Measurements from ENCODE around the gene LSM3.
A peak's percentile ranks its signal among the peaks of the same experiment; 100 is the strongest.

Gene LSM3

GRCh38 chr3:14156201-14156600 lies 22.4 kb upstream of the LSM3 start:
- no peak overlapping the region for H3K4me3 ChIP-seq (ENCODE audit: severe bottlenecking)
- no peak for ATAC-seq (ENCODE audit: low read depth)
- H3K27ac ChIP-seq (ENCODE audit: poor library complexity, severe bottlenecking) = peak overlapping the region; percentile 75
- H3K4me1 ChIP-seq (ENCODE audit: insufficient read depth, poor library complexity, severe bottlenecking) = peaks cover 17% of the 10 kb centered on the region
- H3K27me3 ChIP-seq (ENCODE audit: insufficient read depth, poor library complexity, severe bottlenecking) = no peaks in the 10 kb centered on the region
- peaks cover 88% of the 10 kb centered on the region for H3K36me3 ChIP-seq (ENCODE audit: low read depth)
- DNase-seq (ENCODE audit: low spot score) = no peak
- TF ChIP-seq, protein P1, sequence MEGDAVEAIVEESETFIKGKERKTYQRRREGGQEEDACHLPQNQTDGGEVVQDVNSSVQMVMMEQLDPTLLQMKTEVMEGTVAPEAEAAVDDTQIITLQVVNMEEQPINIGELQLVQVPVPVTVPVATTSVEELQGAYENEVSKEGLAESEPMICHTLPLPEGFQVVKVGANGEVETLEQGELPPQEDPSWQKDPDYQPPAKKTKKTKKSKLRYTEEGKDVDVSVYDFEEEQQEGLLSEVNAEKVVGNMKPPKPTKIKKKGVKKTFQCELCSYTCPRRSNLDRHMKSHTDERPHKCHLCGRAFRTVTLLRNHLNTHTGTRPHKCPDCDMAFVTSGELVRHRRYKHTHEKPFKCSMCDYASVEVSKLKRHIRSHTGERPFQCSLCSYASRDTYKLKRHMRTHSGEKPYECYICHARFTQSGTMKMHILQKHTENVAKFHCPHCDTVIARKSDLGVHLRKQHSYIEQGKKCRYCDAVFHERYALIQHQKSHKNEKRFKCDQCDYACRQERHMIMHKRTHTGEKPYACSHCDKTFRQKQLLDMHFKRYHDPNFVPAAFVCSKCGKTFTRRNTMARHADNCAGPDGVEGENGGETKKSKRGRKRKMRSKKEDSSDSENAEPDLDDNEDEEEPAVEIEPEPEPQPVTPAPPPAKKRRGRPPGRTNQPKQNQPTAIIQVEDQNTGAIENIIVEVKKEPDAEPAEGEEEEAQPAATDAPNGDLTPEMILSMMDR (IDR thresholded peaks at IDR 0.05; ENCODE audit: poor library complexity, severe bottlenecking) = no peak
- H3K9me3 ChIP-seq (ENCODE audit: severe bottlenecking) = peaks cover under 1% of the 10 kb centered on the region

DNA sequence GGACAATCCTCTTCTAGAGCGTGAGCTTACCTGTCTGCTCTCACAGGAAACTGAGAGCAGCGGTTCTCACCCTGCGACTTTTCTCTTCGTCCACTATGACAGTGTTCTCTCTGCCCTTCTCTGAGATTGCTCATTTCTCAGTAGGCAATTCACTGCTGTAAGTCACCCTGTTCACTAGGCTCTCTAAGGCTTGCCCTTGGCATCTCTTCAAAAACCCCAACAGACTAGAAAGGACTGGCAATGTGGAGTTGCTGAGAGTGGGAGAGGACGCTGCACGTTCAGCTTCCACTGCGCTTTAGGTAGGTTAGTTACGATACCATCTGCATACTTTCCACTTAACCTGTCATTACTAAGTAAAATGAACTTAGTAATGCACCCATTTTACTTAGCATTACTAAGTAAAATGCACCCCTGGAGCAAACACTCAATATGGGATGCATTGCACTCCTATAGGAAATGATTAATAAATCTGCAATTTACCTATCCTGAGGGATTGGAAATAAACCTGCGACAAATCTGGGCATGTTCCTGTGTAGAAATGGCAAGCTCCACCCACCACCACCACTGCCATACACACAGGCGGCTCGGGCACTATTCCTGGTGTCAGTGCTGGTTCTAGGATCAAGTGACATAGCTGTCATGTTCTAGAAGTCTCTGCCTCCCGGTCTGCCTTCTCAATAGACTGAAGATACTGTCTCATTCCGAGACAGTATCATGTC lies 21.6 kb upstream of the LSM3 start:
- Histone ChIP-seq H3K4me1 (ENCODE audit: insufficient read depth, poor library complexity, severe bottlenecking) (peaks cover 17% of the 10 kb centered on the region), H3K27ac (ENCODE audit: poor library complexity, severe bottlenecking) (peak overlapping the region; percentile 75), H3K9me3 (ENCODE audit: severe bottlenecking) (peaks cover 7% of the 10 kb centered on the region), H3K36me3 (ENCODE audit: low read depth) (peaks cover 89% of the 10 kb centered on the region), H3K27me3 (ENCODE audit: insufficient read depth, poor library complexity, severe bottlenecking) (no peaks in the 10 kb centered on the region), H3K4me3 (ENCODE audit: severe bottlenecking) (no peak overlapping the region)
- TF ChIP-seq, protein P1 (IDR thresholded peaks at IDR 0.05; ENCODE audit: poor library complexity, severe bottlenecking) = no peak
- DNase-seq (ENCODE audit: low spot score) (no peak), ATAC-seq (ENCODE audit: low read depth) (peak; percentile 86)

DNA sequence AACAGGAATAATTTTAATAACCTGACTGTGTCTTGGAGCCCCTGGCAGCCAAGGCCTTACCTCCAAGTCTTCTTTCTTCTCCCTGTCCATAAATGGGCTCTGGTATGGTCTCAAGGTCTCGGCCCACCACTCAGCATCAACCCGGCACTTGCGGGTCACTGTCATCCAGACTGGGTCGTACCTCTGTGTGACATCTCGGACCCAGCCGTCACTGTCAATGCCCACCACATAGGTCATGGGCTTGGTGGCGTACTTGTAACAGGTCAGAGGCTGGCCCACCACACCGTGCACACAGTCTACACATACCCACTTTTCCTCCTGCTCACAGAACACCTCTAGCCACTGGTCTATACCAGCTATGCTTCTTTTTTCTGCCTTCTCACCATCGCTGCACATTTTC lies 20.7 kb upstream of the LSM3 start:
- H3K9me3 ChIP-seq (ENCODE audit: severe bottlenecking) = peaks cover 7% of the 10 kb centered on the region
- H3K4me1 ChIP-seq (ENCODE audit: insufficient read depth, poor library complexity, severe bottlenecking) = peaks cover 17% of the 10 kb centered on the region
- ATAC-seq (ENCODE audit: low read depth) (no peak), DNase-seq (ENCODE audit: low spot score) (no peak)
- TF ChIP-seq, protein P1 (IDR thresholded peaks at IDR 0.05; ENCODE audit: poor library complexity, severe bottlenecking) = no peak
- H3K4me3 ChIP-seq (ENCODE audit: severe bottlenecking) = no peak overlapping the region
- H3K27ac ChIP-seq (ENCODE audit: poor library complexity, severe bottlenecking) = peak overlapping the region; percentile 75
- H3K36me3 ChIP-seq (ENCODE audit: low read depth) = peaks cover 89% of the 10 kb centered on the region
- no peaks in the 10 kb centered on the region for H3K27me3 ChIP-seq (ENCODE audit: insufficient read depth, poor library complexity, severe bottlenecking)

DNA sequence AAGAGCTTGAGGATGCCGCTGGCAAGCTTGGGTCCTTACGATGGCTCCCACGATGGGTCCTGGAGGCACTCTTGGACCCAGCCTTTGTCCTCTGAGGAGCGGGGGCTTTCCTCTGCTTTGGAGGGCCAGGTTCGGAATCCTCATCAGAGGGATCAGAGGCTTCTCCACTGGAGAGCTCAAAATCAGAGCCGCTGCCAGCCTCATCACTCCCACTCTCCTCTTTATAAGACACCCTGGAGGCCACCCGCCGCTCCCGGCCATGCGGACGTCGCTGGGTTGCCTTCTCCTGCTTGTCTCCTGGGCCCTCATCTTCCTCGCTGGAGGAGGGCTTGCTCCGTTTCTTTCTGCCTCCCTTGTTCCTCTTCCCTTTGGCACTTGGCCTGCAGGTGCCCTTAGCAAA lies 20.2 kb upstream of the LSM3 start:
- Histone ChIP-seq H3K27me3 (ENCODE audit: insufficient read depth, poor library complexity, severe bottlenecking) (no peaks in the 10 kb centered on the region), H3K36me3 (ENCODE audit: low read depth) (peaks cover 92% of the 10 kb centered on the region), H3K4me3 (ENCODE audit: severe bottlenecking) (no peak overlapping the region), H3K4me1 (ENCODE audit: insufficient read depth, poor library complexity, severe bottlenecking) (peaks cover 17% of the 10 kb centered on the region), H3K27ac (ENCODE audit: poor library complexity, severe bottlenecking) (peak overlapping the region; percentile 75), H3K9me3 (ENCODE audit: severe bottlenecking) (peaks cover 7% of the 10 kb centered on the region)
- ATAC-seq (ENCODE audit: low read depth) = no peak
- DNase-seq (ENCODE audit: low spot score) = no peak
- TF ChIP-seq, protein P1 (IDR thresholded peaks at IDR 0.05; ENCODE audit: poor library complexity, severe bottlenecking) = no peak

DNA sequence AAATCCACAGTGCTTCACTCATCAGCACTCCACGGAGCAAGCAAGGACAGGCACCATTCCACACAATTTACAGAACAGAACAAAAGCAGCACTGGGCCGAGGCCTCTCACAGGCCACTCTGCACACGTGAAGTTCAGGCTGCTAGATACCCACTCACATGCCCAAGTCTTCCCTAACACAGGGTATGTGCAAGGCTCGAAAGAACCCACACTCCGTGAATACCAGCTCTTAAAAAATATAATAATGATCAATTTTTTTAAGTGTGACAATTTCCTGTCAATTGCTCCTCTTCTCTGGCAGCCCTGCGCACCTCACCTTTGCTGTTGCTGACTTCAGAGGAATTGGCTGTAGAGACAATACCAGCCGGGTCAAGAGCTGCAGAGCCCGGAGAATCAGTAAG lies 19.2 kb upstream of the LSM3 start:
- Histone ChIP-seq H3K27ac (ENCODE audit: poor library complexity, severe bottlenecking) (no peak overlapping the region), H3K36me3 (ENCODE audit: low read depth) (peaks cover 92% of the 10 kb centered on the region), H3K27me3 (ENCODE audit: insufficient read depth, poor library complexity, severe bottlenecking) (no peaks in the 10 kb centered on the region), H3K4me3 (ENCODE audit: severe bottlenecking) (no peak overlapping the region), H3K9me3 (ENCODE audit: severe bottlenecking) (peaks cover 7% of the 10 kb centered on the region), H3K4me1 (ENCODE audit: insufficient read depth, poor library complexity, severe bottlenecking) (peaks cover 17% of the 10 kb centered on the region)
- DNase-seq (ENCODE audit: low spot score) (no peak), ATAC-seq (ENCODE audit: low read depth) (no peak)
- TF ChIP-seq, protein P1 (IDR thresholded peaks at IDR 0.05; ENCODE audit: poor library complexity, severe bottlenecking) = no peak

Data from RWPE2 (cell line).